OCI-LY1 (cell line): ENCODE results near the gene C10orf67.
"Not testable (repeated sequence)": the region's sequence is repeated elsewhere in the genome, so short reads cannot be mapped to it uniquely, and the experiment has no call there.

ENCODE experiments used
- H2AFZ ChIP-seq: fragments of 200-600 bp; sonication (generic), shearing (Covaris generic); 2 replicates; pipeline ENCODE4 v1.6.0; 2014; ENCODE audit warnings: antibody characterized with exemption, mild to moderate bottlenecking, low read length
- H3F3A ChIP-seq: fragments of 200-600 bp; sonication (generic), shearing (Covaris generic); 2 replicates; pipeline ENCODE4 v1.6.0; 2014; ENCODE audit warnings: mild to moderate bottlenecking, antibody characterized with exemption, low read length, moderate library complexity; ENCODE audit not compliant: insufficient read depth
- H3K27ac ChIP-seq: fragments of 200-600 bp; sonication (generic); 2 replicates; pipeline ENCODE4 v1.5.1; 2014; ENCODE audit warnings: low read length, mixed run types, mild to moderate bottlenecking, low read depth; ENCODE audit not compliant: poor library complexity, severe bottlenecking
- H3K27me3 ChIP-seq: fragments of 200-600 bp; sonication (generic); 2 replicates; pipeline ENCODE4 v1.6.0; 2014; ENCODE audit warnings: antibody characterized with exemption, mild to moderate bottlenecking, low read length, moderate library complexity; ENCODE audit not compliant: insufficient read depth
- H3K36me3 ChIP-seq: fragments of 200-600 bp; sonication (generic); 2 replicates; pipeline ENCODE4 v1.6.1; 2014; ENCODE audit warnings: mild to moderate bottlenecking, antibody characterized with exemption, low read length, moderate library complexity, mixed read lengths; ENCODE audit not compliant: insufficient read depth
- H3K4me1 ChIP-seq: fragments of 200-600 bp; sonication (generic); 2 replicates; pipeline ENCODE4 v1.5.1; 2014; ENCODE audit warnings: mild to moderate bottlenecking, low read length, moderate library complexity; ENCODE audit not compliant: insufficient read depth, severe bottlenecking
- H3K4me2 ChIP-seq: fragments of 200-600 bp; sonication (generic), shearing (Covaris generic); 2 replicates; pipeline ENCODE4 v1.6.1; 2014; ENCODE audit warnings: low read length
- H3K4me3 ChIP-seq: fragments of 200-600 bp; sonication (generic); 2 replicates; pipeline ENCODE4 v1.5.1; 2014; ENCODE audit warnings: low read length, low read depth, mild to moderate bottlenecking, mixed read lengths; ENCODE audit not compliant: poor library complexity, severe bottlenecking
- H3K79me2 ChIP-seq: fragments of 200-600 bp; shearing (Covaris generic); 2 replicates; pipeline ENCODE4 v1.6.1; 2016; ENCODE audit warnings: mixed run types, low read length, mixed read lengths; ENCODE audit not compliant: insufficient read depth
- H3K9ac ChIP-seq: fragments of 200-600 bp; sonication (generic), shearing (Covaris generic); 2 replicates; pipeline ENCODE4 v1.6.1; 2014; ENCODE audit warnings: mild to moderate bottlenecking, low read length, mixed read lengths
- H3K9me2 ChIP-seq: fragments of 200-600 bp; sonication (generic), shearing (Covaris generic); 2 replicates; pipeline ENCODE4 v1.6.1; 2014; ENCODE audit warnings: low read depth, mild to moderate bottlenecking, low read length, mixed read lengths
- H3K9me3 ChIP-seq: fragments of 200-600 bp; shearing (Covaris generic); 2 replicates; pipeline ENCODE4 v1.6.1; 2014; ENCODE audit warnings: low read length, mixed read lengths
- H4K20me1 ChIP-seq: fragments of 200-600 bp; sonication (generic), shearing (Covaris generic); 2 replicates; pipeline ENCODE4 v1.6.0; 2016; ENCODE audit warnings: mild to moderate bottlenecking, low read length; ENCODE audit not compliant: insufficient read depth
- CTCF ChIP-seq: fragments of 200-600 bp; sonication (generic), shearing (Covaris generic); IDR thresholded peaks from 2 replicates; pipeline ENCODE4 v1.5.1; 2017; ENCODE audit warnings: mild to moderate bottlenecking, antibody characterized with exemption, low read length, moderate library complexity, mixed read lengths
- EZH2 ChIP-seq: fragments of 200-600 bp; sonication (generic), shearing (Covaris generic); IDR thresholded peaks from 2 replicates; pipeline ENCODE4 v1.8.0; 2017; ENCODE audit warnings: borderline replicate concordance, mixed run types, mild to moderate bottlenecking, antibody characterized with exemption, low read length, moderate library complexity, mixed read lengths

Gene C10orf67

GRCh38 chr10:23314835-23315239, 29.8 kb downstream of the C10orf67 start:
- no peak overlapping the region for H3K4me2 ChIP-seq
- no peak for TF ChIP-seq EZH2
- peak; percentile 73 for TF ChIP-seq CTCF
- H3K9ac ChIP-seq: no peak overlapping the region
- H3F3A ChIP-seq: no peaks in the 10 kb centered on the region
- H3K4me1 ChIP-seq: no peaks in the 10 kb centered on the region
- H3K9me2 ChIP-seq: no peaks in the 10 kb centered on the region
- no peaks in the 10 kb centered on the region for H3K79me2 ChIP-seq
- H3K9me3 ChIP-seq: no peaks in the 10 kb centered on the region
- H3K4me3 ChIP-seq: no peak overlapping the region
- H3K27ac ChIP-seq: no peak overlapping the region
- H3K27me3 ChIP-seq: no peaks in the 10 kb centered on the region
- H4K20me1 ChIP-seq: no peaks in the 10 kb centered on the region
- H3K36me3 ChIP-seq: no peaks in the 10 kb centered on the region
- H2AFZ ChIP-seq: no peak overlapping the region

- no peaks in the 10 kb centered on the region for H3K9me3 ChIP-seq
- no peaks in the 10 kb centered on the region for H3K9me2 ChIP-seq
- no peaks in the 10 kb centered on the region for H3K79me2 ChIP-seq
- no peaks in the 10 kb centered on the region for H3K36me3 ChIP-seq
- H3F3A ChIP-seq: no peaks in the 10 kb centered on the region
- no peaks in the 10 kb centered on the region for H3K27me3 ChIP-seq
- no peaks in the 10 kb centered on the region for H3K4me1 ChIP-seq
- TF ChIP-seq EZH2 (no peak), CTCF (no peak)
- H3K27ac ChIP-seq: no peak overlapping the region
- H3K9ac ChIP-seq: no peak overlapping the region
- H2AFZ ChIP-seq: no peak overlapping the region
- no peak overlapping the region for H3K4me3 ChIP-seq
- H4K20me1 ChIP-seq: no peaks in the 10 kb centered on the region
- H3K4me2 ChIP-seq: no peak overlapping the region
Measured at GRCh38 chr10:23311034-23311433, 33.6 kb downstream of the C10orf67 start.

- Histone ChIP-seq H3K4me2 (no peak overlapping the region), H3K9me3 (no peaks in the 10 kb centered on the region)
Measured at GRCh38 chr10:23310404-23310803, 34.2 kb downstream of the C10orf67 start.

GRCh38 chr10:23299961-23300360, 44.6 kb downstream of the C10orf67 start:
- not testable (repeated sequence) for H3K4me1 ChIP-seq, H3K9ac ChIP-seq, H2AFZ ChIP-seq, H3K9me3 ChIP-seq, H3K79me2 ChIP-seq, H3K36me3 ChIP-seq, H3K4me2 ChIP-seq, H3K9me2 ChIP-seq, H3K27ac ChIP-seq, H3F3A ChIP-seq, H3K27me3 ChIP-seq, H4K20me1 ChIP-seq, H3K4me3 ChIP-seq

More at GRCh38 chr10:23310404-23310803, 34.2 kb downstream of the C10orf67 start:
- no peaks in the 10 kb centered on the region for H3K4me1 ChIP-seq
- H3K9ac ChIP-seq: no peak overlapping the region
- no peaks in the 10 kb centered on the region for H3F3A ChIP-seq
- H3K79me2 ChIP-seq: no peaks in the 10 kb centered on the region
- no peaks in the 10 kb centered on the region for H3K9me2 ChIP-seq
- no peak overlapping the region for H3K27ac ChIP-seq
- TF ChIP-seq CTCF (no peak), EZH2 (no peak)
- H3K27me3 ChIP-seq: no peaks in the 10 kb centered on the region
- no peaks in the 10 kb centered on the region for H3K36me3 ChIP-seq
- H4K20me1 ChIP-seq: no peaks in the 10 kb centered on the region
- no peak overlapping the region for H3K4me3 ChIP-seq
- H2AFZ ChIP-seq: no peak overlapping the region
